H9 (cell line): Measurements from ENCODE around the gene UMOD. TPM values are rescaled to one million over a fixed set of nuclear protein-coding genes. Genes with fewer than 3 reads are reported as not detected.

Experiments
- DNase-seq: peaks from one replicate; pipeline ENCODE4 v3.0.0-alpha.2; 2017
- H2AFZ ChIP-seq: one replicate; pipeline ENCODE4 v1.6.1; 2013; ENCODE audit warnings: mild to moderate bottlenecking, low read length, control low read depth, moderate library complexity
- H2AK5ac ChIP-seq: 2 replicates; pipeline ENCODE4 v1.6.1; 2013; ENCODE audit warnings: low read length, control low read depth, mixed read lengths; ENCODE audit not compliant: insufficient read length
- H2BK120ac ChIP-seq: one replicate; pipeline ENCODE4 v1.6.1; 2013; ENCODE audit warnings: low read depth, mild to moderate bottlenecking, low read length, control low read depth, inconsistent platforms; ENCODE audit not compliant: poor library complexity, severe bottlenecking
- H2BK12ac ChIP-seq: 2 replicates; pipeline ENCODE4 v1.6.1; 2013; ENCODE audit warnings: low read length, control low read depth, mixed read lengths, low read depth; ENCODE audit not compliant: insufficient read length
- H2BK15ac ChIP-seq: 2 replicates; pipeline ENCODE4 v1.6.1; 2013; ENCODE audit warnings: low read depth, low read length, control low read depth
- H2BK20ac ChIP-seq: one replicate; pipeline ENCODE4 v1.6.1; 2013; ENCODE audit warnings: low read depth, mild to moderate bottlenecking, low read length, control low read depth, inconsistent platforms; ENCODE audit not compliant: poor library complexity, severe bottlenecking
- H2BK5ac ChIP-seq: 2 replicates; pipeline ENCODE4 v1.6.1; 2013; ENCODE audit warnings: low read length, control low read depth, mixed read lengths; ENCODE audit not compliant: insufficient read length
- H3K14ac ChIP-seq: 2 replicates; pipeline ENCODE4 v1.6.1; 2013; ENCODE audit warnings: low read length, control low read depth; ENCODE audit not compliant: insufficient read depth
- H3K18ac ChIP-seq: 2 replicates; pipeline ENCODE4 v1.6.1; 2013; ENCODE audit warnings: low read depth, mild to moderate bottlenecking, mixed read lengths, low read length, control low read depth; ENCODE audit not compliant: insufficient read length
- H3K23ac ChIP-seq: 2 replicates; pipeline ENCODE4 v1.6.1; 2013; ENCODE audit warnings: low read length, control low read depth, mixed read lengths, low read depth; ENCODE audit not compliant: insufficient read length
- H3K23me2 ChIP-seq: 2 replicates; pipeline ENCODE4 v1.6.1; 2013; ENCODE audit warnings: low read depth, mild to moderate bottlenecking, mixed read lengths, low read length, control low read depth; ENCODE audit not compliant: insufficient read length, poor library complexity, severe bottlenecking
- H3K27ac ChIP-seq: 2 replicates; pipeline ENCODE4 v1.5.1; 2013; ENCODE audit warnings: low read length, control low read depth, mixed read lengths, low read depth; ENCODE audit not compliant: insufficient read length
- H3K27me3 ChIP-seq: 2 replicates; pipeline ENCODE4 v1.6.1; 2013; ENCODE audit warnings: low read length, control low read depth, inconsistent platforms; ENCODE audit not compliant: insufficient read depth
- H3K4ac ChIP-seq: 2 replicates; pipeline ENCODE4 v1.6.1; 2013; ENCODE audit warnings: low read depth, mild to moderate bottlenecking, control low read depth, inconsistent platforms, low read length, moderate library complexity
- H3K4me1 ChIP-seq: 2 replicates; pipeline ENCODE4 v1.6.1; 2013; ENCODE audit warnings: low read length, control low read depth, inconsistent platforms; ENCODE audit not compliant: insufficient read depth
- H3K4me2 ChIP-seq: 2 replicates; pipeline ENCODE4 v1.6.1; 2013; ENCODE audit warnings: low read length, control low read depth, mixed read lengths; ENCODE audit not compliant: insufficient read length, insufficient read depth
- H3K56ac ChIP-seq: 2 replicates; pipeline ENCODE4 v1.6.1; 2013; ENCODE audit warnings: low read depth, mild to moderate bottlenecking, mixed read lengths, low read length, control low read depth; ENCODE audit not compliant: insufficient read length
- H3K79me1 ChIP-seq: 2 replicates; pipeline ENCODE4 v1.6.1; 2013; ENCODE audit warnings: low read depth, mild to moderate bottlenecking, moderate library complexity, low read length, control low read depth, inconsistent platforms; ENCODE audit not compliant: insufficient read depth, poor library complexity, severe bottlenecking
- H3K79me2 ChIP-seq: 2 replicates; pipeline ENCODE4 v1.6.1; 2013; ENCODE audit warnings: low read length, control low read depth, inconsistent platforms; ENCODE audit not compliant: insufficient read depth
- H3K9ac ChIP-seq: 2 replicates; pipeline ENCODE4 v1.6.1; 2013; ENCODE audit warnings: low read length, control low read depth, mixed read lengths; ENCODE audit not compliant: insufficient read length; ENCODE audit errors: extremely low read depth
- H3K9me3 ChIP-seq: one replicate; pipeline ENCODE4 v1.6.1; 2013; ENCODE audit warnings: low read depth, low read length, inconsistent platforms; ENCODE audit not compliant: control insufficient read depth
- H3T11ph ChIP-seq: one replicate; pipeline ENCODE4 v1.6.1; 2013; ENCODE audit warnings: mild to moderate bottlenecking, low read length, control low read depth, inconsistent platforms
- H4K20me1 ChIP-seq: one replicate; pipeline ENCODE4 v1.6.1; 2013; ENCODE audit not compliant: control insufficient read depth, insufficient read length, insufficient read depth
- H4K5ac ChIP-seq: 2 replicates; pipeline ENCODE4 v1.6.1; 2013; ENCODE audit warnings: low read depth, mild to moderate bottlenecking, mixed read lengths, low read length, control low read depth; ENCODE audit not compliant: insufficient read length
- H4K8ac ChIP-seq: replicated peaks from 2 replicates; pipeline ENCODE4 v1.6.1; 2013; ENCODE audit warnings: low read length, control low read depth, mixed read lengths, low read depth; ENCODE audit not compliant: insufficient read length
- H4K91ac ChIP-seq: 2 replicates; pipeline ENCODE4 v1.6.1; 2013; ENCODE audit warnings: low read depth, mild to moderate bottlenecking, moderate library complexity, mixed read lengths, low read length, control low read depth; ENCODE audit not compliant: insufficient read length
- H3K27ac Mint-ChIP-seq, 3 experiments: 2 replicates in 2 of 3; 3 replicates in 1 of 3; pipeline ENCODE4 v1.8.0; 2020 to 2021; ENCODE audit warnings: mixed read lengths in 3 of 3, mild to moderate bottlenecking in 1 of 3, moderate library complexity in 1 of 3
- H3K27me3 Mint-ChIP-seq: 2 replicates; pipeline ENCODE4 v1.8.0; 2021; ENCODE audit warnings: low read depth, mild to moderate bottlenecking, moderate library complexity, mixed read lengths
- H3K36me3 Mint-ChIP-seq, 3 experiments: 2 replicates in 2 of 3; 3 replicates in 1 of 3; pipeline ENCODE4 v1.8.0; 2020 to 2021; ENCODE audit warnings: low read depth in 3 of 3, mixed read lengths in 3 of 3; ENCODE audit not compliant: insufficient read depth in 1 of 3
- H3K4me1 Mint-ChIP-seq, 2 experiments: 2 replicates each; pipeline ENCODE4 v1.8.0; 2020; ENCODE audit warnings: mixed read lengths in 2 of 2
- H3K4me3 Mint-ChIP-seq, 2 experiments: 2 replicates in 1 of 2; 3 replicates in 1 of 2; pipeline ENCODE4 v1.8.0; 2020 to 2021; ENCODE audit warnings: mild to moderate bottlenecking in 2 of 2, mixed read lengths in 2 of 2, moderate library complexity in 1 of 2
- H3K9me3 Mint-ChIP-seq, 2 experiments: 2 replicates in 1 of 2; 3 replicates in 1 of 2; pipeline ENCODE4 v1.8.0; 2020; ENCODE audit warnings: mild to moderate bottlenecking in 2 of 2, mixed read lengths in 2 of 2, moderate library complexity in 1 of 2
- WGBS: extraction: QIAGEN DNeasy Blood & Tissue Kit; methylation state at CpG from one replicate; pipeline ENCODE4 v1.1.7; 2013; ENCODE audit warnings: missing lambda C conversion rate, low lambda C conversion rate, mixed read lengths; ENCODE audit not compliant: insufficient read length; ENCODE audit errors: extremely low coverage; 5-methylcytosine and 5-hydroxymethylcytosine counted together
- total RNA-seq: library from RNA; stranded (reverse); gene quantifications from 2 replicates; pipeline ENCODE4 v1.2.1, GENCODE V29; 2021
- TF ChIP-seq, protein P1 (sequence below): fragments of 200-600 bp; sonication (generic); conservative IDR thresholded peaks from 3 replicates; pipeline ENCODE4 v1.8.0; 2021; ENCODE audit warnings: antibody characterized with exemption, mild to moderate bottlenecking

UMOD gene
- total RNA-seq, 1 experiment from 2014 or later = not detected

DNA sequence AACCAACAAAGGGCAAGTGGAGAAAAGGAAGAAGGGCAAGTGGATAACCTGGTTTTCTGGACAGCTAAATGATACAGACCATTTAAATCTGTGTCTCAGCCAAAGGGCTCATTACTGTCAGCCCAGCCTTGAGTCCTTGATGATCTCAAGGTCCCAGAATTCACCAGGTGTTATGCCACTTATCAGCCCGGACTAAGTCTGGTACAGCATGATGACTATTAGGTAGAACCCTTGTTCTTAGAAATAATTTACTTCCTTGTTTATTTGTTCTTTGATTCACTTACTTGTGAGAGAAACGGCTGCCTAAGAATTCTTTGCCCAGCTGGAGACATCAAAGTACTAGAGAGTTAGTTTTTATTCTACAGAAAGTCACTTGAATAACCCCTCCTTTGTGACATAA is 48.6 kb upstream of the UMOD start:
- no peak overlapping the region for H3K18ac ChIP-seq
- no peak overlapping the region for H3T11ph ChIP-seq
- no peaks in the 10 kb centered on the region for H3K79me2 ChIP-seq
- H4K20me1 ChIP-seq = no peaks in the 10 kb centered on the region
- H2AK5ac ChIP-seq = no peak overlapping the region
- no peak overlapping the region for H3K4me2 ChIP-seq
- H4K91ac ChIP-seq = no peak overlapping the region
- H3K27me3 ChIP-seq = no peaks in the 10 kb centered on the region
- no peak overlapping the region for H3K23ac ChIP-seq
- Mint-ChIP-seq H3K27ac (peak overlapping the region in 1 of 3 experiments; percentile 25; a peak in 1 of 7 replicates), H3K9me3 (no peaks in the 10 kb centered on the region), H3K4me1 (peaks cover 0 to 4% of the 10 kb centered on the region in 2 experiments; a peak in 2 of 4 replicates), H3K27me3 (no peaks in the 10 kb centered on the region), H3K4me3 (no peak overlapping the region), H3K36me3 (no peaks in the 10 kb centered on the region)
- TF ChIP-seq, protein P1, sequence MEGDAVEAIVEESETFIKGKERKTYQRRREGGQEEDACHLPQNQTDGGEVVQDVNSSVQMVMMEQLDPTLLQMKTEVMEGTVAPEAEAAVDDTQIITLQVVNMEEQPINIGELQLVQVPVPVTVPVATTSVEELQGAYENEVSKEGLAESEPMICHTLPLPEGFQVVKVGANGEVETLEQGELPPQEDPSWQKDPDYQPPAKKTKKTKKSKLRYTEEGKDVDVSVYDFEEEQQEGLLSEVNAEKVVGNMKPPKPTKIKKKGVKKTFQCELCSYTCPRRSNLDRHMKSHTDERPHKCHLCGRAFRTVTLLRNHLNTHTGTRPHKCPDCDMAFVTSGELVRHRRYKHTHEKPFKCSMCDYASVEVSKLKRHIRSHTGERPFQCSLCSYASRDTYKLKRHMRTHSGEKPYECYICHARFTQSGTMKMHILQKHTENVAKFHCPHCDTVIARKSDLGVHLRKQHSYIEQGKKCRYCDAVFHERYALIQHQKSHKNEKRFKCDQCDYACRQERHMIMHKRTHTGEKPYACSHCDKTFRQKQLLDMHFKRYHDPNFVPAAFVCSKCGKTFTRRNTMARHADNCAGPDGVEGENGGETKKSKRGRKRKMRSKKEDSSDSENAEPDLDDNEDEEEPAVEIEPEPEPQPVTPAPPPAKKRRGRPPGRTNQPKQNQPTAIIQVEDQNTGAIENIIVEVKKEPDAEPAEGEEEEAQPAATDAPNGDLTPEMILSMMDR = no peak
- WGBS = no CpG with 5 or more reads among the region's 2 CpGs
- no peaks in the 10 kb centered on the region for H3K79me1 ChIP-seq
- no peak overlapping the region for H3K27ac ChIP-seq
- H3K9me3 ChIP-seq = no peaks in the 10 kb centered on the region
- H3K4me1 ChIP-seq = no peaks in the 10 kb centered on the region; the same call in 1 of the 2 replicates
- no peak overlapping the region for H3K56ac ChIP-seq
- no peak overlapping the region for H3K14ac ChIP-seq
- H2AFZ ChIP-seq = no peak overlapping the region
- H2BK5ac ChIP-seq = no peak overlapping the region
- no peak overlapping the region for H4K5ac ChIP-seq
- no peak overlapping the region for H2BK15ac ChIP-seq
- no peak overlapping the region for H2BK12ac ChIP-seq
- H3K23me2 ChIP-seq = no peaks in the 10 kb centered on the region
- no peak overlapping the region for H4K8ac ChIP-seq
- no peak overlapping the region for H3K9ac ChIP-seq
- no peak overlapping the region for H3K4ac ChIP-seq
- H2BK120ac ChIP-seq = no peak overlapping the region
- DNase-seq = no peak
- H2BK20ac ChIP-seq = no peak overlapping the region
